ENCODE measurements around the gene MRPL34.

- TF ChIP-seq CTCF (IDR thresholded peaks at IDR 0.05 in 2 of 3, conservative IDR thresholded peaks at IDR 0.05 in 1 of 3; ENCODE audit: insufficient read depth in 2 of 3, low read depth in 1 of 3, low read length in 3 of 3) (no peak), CBX2 (IDR thresholded peaks at IDR 0.05; ENCODE audit: insufficient read depth, low read length, poor library complexity, severe bottlenecking) (no peak), SMARCC2 (IDR thresholded peaks at IDR 0.05; ENCODE audit: low read depth) (no peak), CHD1 (IDR thresholded peaks at IDR 0.05; ENCODE audit: low read length) (no peak), ETV5 (CRISPR knock-in tag; IDR thresholded peaks at IDR 0.05; ENCODE audit: low read depth) (no peak), MAZ (CRISPR knock-in tag; conservative IDR thresholded peaks at IDR 0.05 in 1 of 2, IDR thresholded peaks at IDR 0.05 in 1 of 2) (no peak), ZNF561 (CRISPR knock-in tag; conservative IDR thresholded peaks at IDR 0.05) (no peak), CXXC5 (CRISPR knock-in tag; IDR thresholded peaks at IDR 0.05) (no peak), E2F6 (IDR thresholded peaks at IDR 0.05; ENCODE audit: borderline replicate concordance in 1 of 2, extremely low read depth in 1 of 2, insufficient read depth in 1 of 2, insufficient read length in 1 of 2, low read depth in 1 of 2, low read length in 1 of 2, poor library complexity in 1 of 2, severe bottlenecking in 1 of 2) (no peak), NR2C2 (CRISPR knock-in tag; IDR thresholded peaks at IDR 0.05) (no peak), NR2C2 (tag; IDR thresholded peaks at IDR 0.05) (no peak), TARDBP (IDR thresholded peaks at IDR 0.05) (no peak), MTA1 (IDR thresholded peaks at IDR 0.05; ENCODE audit: borderline replicate concordance) (no peak), SPI1 (IDR thresholded peaks at IDR 0.05; ENCODE audit: borderline replicate concordance, low read depth, low read length) (no peak)
Measured at GRCh38 chr19:17262557-17262956, 43.1 kb upstream of the MRPL34 start.

Measured in K562 (cell line).